Caki2 (cell line): ENCODE data around the gene BCAS3. TPM values are rescaled to one million over a fixed set of nuclear protein-coding genes. Genes with fewer than 3 reads are reported as not detected.
"Not testable (repeated sequence)": the region's sequence is repeated elsewhere in the genome, so short reads cannot be mapped to it uniquely, and the experiment has no call there.

Experiments used
- DNase-seq: peaks from one replicate; pipeline ENCODE4 v3.0.0-alpha.2; 2015; ENCODE audit warnings: low read depth
- in situ Hi-C: cut with HindIII; loops from 2 replicates; pipeline ENCODE4 v1.10.0; 2016; ENCODE audit warnings: low sequenced_read_pairs, low pct_unique_long_range_greater_than_20kb, mixed read lengths
- total RNA-seq: library from RNA; depleted of rRNA; stranded (reverse); fragments of >200 nt; shearing (Covaris generic); gene quantifications from 2 replicates; pipeline ENCODE4 v1.2.3, GENCODE V29; 2014; ENCODE audit warnings: low replicate concordance

The BCAS3 gene
- total RNA-seq, 1 experiment from 2014 or later = 10.3 TPM

DNA sequence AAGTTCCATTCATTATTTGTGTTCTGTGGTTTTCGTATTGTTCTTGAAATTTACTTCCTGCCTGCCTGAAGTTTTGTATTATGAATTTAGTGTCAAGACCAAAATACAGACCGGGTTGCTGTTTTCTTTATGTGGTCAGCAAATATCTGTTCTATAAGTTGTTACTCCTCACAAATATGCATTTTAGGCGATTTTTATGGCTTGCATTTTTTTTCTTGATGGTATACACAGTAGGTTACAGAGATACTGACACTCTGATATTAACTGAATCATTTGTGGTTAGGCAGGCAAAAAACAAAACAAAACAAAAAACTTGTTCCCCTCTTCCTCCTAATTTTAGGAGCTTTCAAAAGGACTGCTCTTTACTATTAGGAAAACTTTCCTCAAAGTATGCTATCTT is 52.6 kb downstream of the BCAS3 start:
- no peak for DNase-seq
- in situ Hi-C loops = no loop called here

DNA sequence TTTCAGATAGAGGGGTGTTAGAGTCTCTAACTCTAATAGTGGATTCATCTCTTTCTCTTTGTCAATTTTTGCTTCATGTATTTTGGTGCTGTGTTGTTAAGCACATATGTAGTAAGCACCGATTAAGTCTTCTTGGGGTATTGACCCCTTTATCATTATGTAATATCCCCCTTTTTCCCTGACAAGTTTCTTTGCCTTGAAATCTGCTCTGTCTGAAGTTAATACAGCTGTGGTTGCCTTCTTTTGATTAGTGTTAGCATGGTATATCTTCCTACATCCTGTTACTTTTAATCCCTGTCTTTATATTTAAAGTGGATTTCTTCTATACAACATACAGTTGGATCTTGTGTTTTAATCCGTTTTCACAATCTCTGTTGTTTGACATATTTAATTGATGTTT is 60.6 kb downstream of the BCAS3 start:
- DNase-seq = no peak
- in situ Hi-C loops = no loop called here

DNA sequence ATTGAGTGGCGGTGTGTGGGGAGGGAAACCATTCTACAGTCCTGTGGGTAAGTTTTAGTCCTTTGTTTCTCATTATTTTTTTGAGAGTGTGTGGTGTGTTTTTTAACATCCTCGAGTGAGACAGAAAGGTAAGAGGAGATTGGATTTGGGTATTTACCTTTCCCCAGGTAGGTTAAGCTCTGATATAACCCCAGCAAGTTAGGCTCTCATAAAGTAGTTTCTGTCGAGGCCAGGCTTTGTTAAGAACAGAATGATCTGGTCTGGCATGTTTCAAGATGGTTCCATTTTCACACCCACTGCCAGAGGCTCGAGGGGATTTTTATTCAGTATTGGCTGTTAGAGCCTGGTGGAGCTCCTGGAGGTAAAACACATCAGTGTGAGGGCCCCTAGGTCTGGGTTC is 62.9 kb downstream of the BCAS3 start:
- no peak for DNase-seq
- in situ Hi-C loops = no loop called here

DNA sequence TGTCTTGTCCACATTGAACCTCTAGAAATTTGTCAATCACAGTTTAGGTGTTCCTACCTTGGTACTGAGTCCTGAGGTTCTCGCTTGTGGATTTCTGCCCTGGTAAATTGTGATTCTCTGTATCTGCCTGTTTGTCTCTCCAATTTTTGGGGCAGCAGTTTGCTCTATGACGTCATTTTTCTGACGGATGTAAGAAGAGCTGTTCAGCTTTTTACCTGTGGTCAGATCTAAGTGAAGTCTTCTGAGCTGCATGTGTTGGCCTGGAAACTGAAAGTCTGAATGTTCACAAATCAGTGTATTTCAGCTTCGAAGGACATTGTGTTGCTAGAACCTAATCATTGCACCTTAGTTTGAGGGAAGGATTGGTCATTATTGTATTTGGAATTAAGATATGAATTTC is 63.4 kb downstream of the BCAS3 start:
- in situ Hi-C loops = no loop called here
- no peak for DNase-seq

DNA sequence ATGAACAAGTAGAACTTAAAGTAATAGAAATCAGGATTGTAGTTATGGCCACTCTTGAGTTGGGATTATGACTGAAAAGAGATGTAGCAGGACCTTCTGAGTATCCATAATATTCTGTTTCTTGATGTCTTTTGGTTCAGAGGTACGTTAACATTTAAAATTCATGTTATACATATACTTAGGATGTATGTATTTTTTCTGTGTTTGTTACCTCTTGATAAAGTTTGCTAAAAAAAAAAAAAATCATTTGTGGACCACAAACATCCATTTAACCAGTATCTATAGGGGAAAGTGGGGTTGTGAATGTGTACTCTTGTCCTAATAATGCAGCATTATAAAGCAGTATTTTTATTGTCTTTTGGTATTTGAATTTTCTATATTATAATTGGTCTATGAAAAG is 65.6 kb downstream of the BCAS3 start:
- no peak for DNase-seq
- in situ Hi-C loops = no loop called here

DNA sequence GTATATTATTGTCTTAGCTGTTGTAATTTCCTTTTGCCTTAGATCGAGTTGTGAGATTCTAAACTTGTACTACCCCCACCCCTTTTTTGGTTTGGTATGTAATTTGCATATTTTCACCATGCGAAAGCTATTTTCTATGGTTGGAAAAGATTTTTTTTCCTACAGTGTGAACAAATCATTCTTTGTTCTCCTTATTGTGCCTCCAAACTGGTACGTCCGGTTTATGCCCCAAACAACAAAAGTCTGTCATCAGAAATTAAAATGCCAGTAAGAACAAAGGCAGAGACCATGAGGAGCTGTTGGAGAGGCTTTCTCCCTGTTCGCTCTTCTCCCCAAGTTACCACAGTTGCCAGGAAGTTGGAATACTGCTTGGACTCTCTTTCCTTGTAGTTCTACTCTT is 66.1 kb downstream of the BCAS3 start:
- in situ Hi-C loops = no loop called here

DNA sequence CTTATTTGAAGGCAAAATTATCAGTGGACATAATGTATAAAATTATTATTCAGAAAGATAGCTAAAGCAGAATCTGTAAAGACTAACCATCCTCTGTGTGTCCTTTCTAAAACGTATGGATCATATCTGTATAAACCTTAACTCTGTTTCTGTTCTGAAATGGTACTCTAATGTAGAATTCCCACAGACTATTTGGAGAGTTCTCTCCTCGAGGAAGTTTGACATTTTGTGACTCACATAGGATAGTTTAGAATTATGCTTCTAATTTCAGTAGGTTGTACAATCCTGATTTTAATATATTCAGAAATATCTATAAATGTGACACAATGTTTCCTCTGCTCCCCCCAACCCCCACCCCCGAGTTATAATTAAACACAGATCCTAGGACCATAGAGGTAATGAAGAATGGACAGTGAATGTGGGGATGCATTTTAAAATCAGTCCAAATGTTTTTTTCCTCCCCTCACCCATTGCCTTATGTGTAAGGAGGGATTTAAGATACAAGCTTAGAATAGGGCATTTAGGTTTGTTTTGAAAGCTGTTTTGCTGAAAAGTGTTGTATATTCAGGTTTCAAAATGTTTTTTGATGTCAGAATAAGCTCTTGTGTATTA is 66.8 kb downstream of the BCAS3 start:
- in situ Hi-C loops = no loop called here

More for the DNA sequence above, 66.1 kb downstream of the BCAS3 start:
- DNase-seq = no peak

DNA sequence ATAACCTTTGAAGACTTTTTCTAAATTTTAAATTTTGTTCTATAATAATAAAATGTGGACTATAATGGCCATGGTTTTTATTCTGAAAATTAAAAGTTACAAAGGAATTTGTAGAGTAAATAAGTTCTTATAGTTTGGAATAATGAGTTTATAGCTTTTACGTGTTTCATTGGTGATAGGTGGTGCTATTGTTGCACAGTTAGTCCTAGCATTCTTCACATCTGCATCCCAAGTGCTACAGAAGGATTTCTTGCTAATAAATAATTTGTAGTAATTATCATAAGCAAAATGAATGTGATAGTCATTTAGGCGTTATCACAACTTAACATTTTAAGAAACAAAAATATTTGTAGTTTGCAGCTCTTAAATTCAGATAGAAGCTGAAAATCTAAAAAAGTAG is 67.9 kb downstream of the BCAS3 start:
- no peak for DNase-seq

More for the DNA sequence above, 66.8 kb downstream of the BCAS3 start:
- no peak for DNase-seq

DNA sequence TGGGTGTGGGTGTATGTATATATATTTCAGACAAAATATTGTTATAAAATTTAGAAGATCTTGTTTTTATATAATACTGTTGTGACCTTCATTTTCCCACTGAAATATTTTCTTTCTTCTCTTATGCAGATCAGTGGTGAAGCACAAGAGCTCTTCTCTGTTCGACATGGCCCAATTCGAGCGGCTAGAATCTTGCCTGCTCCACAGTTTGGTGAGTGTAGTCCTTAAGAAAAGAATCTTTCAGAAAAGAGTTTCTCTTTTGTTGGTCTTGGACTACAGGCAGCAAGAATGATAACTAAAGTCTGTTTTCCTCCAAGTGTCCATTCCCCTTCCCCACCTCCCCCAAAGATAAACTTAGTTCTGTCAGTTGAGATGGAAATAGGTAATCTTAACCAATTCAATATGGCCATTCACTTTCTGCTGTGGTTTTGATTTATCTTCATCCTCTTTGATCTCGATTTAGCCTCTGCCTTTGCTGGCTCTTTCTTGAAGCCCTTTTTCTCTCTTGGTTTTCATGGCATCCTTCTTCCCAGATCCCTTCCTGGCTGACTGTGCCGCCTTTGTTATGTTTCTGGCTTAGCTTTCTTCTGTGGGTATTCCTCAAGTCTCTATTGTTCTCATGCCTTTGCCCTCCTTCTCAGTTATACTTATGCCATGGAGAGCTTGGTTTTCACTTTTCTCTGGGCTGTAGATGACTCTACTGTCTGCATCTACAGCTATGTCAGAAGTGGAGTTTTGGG is 69.6 kb downstream of the BCAS3 start:
- in situ Hi-C loops = no loop called here

More for the DNA sequence above, 67.9 kb downstream of the BCAS3 start:
- in situ Hi-C loops = no loop called here

DNA sequence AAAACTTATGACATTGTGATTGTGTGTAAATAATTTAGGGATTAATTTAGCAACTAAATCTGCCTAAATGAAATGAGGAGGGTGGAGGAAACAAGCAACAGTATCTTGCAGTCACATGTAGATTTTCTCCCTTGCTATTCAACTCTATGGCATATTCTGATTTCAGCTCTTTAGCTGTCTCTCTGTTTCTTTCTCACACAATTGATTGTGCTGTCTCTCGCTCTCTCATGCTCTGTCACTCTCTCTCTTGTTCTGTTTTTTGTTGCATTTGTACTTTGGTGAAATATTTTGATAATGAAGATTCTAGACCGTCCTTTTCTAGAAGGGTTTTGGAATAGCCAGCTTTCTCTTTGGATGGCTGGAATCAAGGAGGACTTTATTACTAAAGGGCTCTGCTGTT is 70.6 kb downstream of the BCAS3 start:
- no peak for DNase-seq
- in situ Hi-C loops = no loop called here

More for the DNA sequence above, 69.6 kb downstream of the BCAS3 start:
- DNase-seq = no peak

DNA sequence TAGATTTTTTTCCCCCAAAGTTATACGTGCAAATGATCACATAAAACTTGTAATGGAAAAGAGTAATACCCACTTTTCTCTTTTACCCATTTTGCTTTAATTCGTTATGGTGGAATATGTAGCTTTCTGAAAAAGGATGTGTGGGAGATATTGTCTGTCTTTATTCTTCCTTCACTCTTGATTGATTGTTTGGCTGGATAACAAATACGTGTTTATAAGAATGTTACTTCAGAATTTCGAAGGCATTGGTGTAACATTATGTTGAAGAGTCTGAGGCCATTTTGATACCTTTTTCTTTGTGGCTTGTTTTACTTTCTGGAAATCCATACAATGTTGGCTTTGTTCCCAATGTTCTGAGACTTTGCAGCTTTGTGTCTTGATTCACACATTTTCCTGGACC is 71.4 kb downstream of the BCAS3 start:
- in situ Hi-C loops = no loop called here
- DNase-seq = no peak

DNA sequence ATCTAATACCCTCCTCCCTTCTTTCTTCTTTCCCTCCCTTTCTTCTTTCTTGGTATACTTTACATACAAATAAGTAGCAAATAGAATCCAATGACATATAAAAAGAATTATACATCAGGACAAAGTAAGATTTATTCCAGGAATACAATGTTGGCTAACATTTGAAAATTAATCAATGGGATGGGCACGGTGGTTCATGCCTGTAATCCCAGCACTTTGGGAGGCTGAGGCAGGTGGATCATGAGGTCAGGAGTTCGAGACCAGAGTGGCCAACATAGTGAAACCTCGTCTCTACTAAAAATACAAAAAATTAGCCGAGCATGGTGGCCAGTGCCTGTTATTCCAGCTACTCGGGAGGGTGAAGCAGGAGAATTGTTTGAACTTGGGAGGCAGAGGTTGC is 72.1 kb downstream of the BCAS3 start:
- no peak for DNase-seq
- in situ Hi-C loops = no loop called here

DNA sequence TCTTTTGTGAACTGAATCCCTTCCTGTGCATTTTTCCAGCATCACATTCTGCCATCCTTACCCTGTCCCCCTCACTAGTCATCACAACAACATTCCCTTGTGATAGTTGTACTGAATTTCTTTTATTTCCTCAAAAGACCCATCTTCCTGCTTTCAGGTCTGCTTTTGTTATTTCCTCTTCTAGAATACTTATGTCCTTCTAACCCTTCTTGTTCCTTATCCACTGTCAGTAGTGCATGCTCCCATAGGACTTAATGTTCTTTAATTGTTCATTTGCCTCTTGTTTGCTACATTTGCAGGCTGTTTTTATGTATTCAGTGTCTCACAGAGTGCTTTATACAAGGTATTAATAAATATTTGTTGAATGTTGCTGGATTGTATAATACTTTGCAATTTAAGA is 73.0 kb downstream of the BCAS3 start:
- no peak for DNase-seq
- in situ Hi-C loops = no loop called here

DNA sequence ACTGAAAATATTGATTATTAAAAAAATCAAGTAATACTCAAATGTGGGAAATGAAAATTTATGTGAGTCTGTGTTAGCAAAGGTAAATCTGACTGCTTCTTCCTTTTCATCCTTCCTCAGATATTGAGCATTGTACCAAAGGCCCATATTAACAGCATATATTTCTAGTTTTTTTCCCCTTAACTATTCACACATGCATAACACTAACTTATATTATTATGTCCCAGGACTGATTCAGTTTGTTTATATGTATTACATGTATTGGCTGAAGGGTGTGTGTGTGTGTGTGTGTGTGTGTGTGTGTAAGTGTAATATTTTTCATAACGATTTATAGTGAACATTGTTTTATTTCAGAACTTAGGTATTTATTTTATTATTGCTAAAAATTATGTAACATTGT is 74.2 kb downstream of the BCAS3 start:
- no peak for DNase-seq
- in situ Hi-C loops = no loop called here

DNA sequence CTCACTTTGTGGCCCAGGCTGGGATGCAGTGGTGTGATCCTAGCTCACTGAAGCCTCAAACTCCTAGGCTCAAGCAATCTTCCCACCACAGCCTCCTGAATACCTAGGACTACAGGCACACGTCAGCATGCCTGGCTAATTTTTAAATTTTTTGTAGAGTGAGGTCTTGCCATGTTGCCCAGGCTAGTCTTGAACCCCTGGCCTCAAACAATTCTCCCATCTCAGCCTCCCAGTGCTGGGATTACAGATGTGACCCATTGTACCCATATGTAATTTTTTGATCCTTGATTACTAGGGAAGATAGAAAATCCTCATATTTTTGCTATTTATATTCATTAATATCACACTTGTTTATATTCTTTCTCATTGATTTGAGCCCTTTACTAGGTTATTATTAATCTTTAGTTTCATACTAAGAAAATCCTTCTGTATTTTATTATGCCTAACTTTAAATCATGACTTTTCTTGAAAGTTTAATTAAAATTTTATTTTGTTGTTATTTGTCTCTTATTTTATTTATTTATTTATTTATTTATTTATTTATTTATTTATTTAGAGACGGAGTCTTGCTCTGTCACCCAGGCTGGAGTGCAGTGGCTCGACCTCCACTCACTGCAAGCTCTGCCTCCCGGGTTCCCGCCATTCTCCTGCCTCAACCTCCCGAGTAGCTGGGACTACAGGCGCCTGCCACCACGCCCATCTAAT is 75.4 kb downstream of the BCAS3 start:
- in situ Hi-C loops = no loop called here

DNA sequence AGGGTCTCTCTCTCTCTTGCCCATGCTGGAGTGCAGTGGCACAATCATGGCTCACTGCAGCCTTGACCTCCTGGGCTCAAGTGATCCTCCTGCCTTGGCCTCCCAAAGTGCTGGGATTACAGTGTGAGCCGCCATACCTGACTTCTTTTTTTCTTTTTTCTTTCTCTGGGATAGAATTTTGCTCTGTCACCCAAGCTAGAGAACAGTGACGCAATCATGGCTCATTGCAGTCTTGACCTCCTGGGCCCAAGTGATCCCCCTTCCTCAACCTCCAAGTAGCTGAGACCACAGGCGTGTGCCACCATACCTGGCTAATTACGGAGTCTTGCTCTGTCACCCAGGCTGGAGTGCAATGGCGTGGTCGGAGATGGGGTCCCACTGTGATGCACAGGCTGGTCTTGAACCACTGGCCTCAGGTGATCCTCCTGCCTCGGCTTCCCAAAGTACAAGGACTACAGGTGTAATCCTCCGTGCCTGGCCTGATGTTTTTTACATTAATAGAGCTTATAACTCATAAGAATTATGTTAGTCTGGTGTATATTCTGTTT is 76.5 kb downstream of the BCAS3 start:
- DNase-seq = no peak
- in situ Hi-C loops = no loop called here

More for the DNA sequence above, 75.4 kb downstream of the BCAS3 start:
- no peak for DNase-seq

DNA sequence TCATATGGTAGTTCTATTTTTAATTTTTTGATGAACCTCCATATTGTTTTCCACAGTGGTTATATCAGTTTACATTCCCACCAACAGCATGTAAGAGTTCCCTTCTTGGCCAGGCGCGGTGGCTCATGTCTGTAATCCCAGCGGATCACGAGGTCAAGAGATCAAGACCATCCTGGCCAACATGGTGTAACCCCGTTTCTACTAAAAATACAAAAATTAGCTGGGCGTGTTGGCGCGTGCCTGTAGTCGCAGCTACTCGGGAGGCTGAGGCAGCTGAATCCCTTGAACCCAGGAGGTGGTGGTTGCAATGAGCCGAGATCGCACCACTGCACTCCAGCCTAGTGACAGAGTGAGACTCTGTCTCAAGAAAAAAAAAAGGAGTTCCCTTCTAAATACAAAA is 79.1 kb downstream of the BCAS3 start:
- in situ Hi-C loops, DNase-seq: not testable (repeated sequence)

DNA sequence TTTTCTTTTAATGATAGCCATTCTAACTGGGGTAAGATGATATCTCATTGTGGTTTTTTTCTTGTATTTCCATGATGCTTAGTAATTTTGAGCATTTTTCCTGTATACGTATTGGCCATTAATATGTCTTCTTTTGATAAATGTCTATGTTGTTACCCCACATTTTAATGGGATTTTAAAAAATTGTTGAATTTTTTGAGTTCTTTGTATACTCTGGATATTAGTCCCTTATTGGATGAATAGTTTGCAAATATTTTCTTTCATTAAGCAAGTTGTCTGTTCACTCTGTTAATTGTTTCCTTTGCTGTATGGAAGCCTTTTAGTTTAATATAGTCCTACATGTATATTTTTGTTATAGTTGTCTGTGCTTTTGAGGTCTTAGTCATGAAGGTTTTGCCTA is 79.8 kb downstream of the BCAS3 start:
- DNase-seq = no peak
- in situ Hi-C loops = no loop called here

DNA sequence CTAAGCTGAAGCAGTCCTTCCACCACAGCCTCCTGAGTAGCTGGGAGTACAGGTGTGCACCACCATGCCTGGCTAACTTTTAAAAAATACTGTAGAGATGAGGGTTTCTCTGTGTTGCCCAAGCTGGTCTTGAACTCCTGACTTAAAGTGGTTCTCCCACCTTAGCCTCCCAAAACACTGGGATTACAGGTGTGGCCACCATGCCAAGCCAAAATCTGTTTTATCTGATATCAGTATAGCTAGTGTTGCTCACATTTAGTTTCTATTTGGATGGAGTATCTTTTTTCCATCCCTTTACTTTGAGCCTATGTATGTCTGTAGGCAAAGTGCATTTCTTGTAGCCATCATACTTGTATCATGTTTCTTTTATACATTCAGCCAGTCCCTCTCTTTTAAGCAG is 82.1 kb downstream of the BCAS3 start:
- DNase-seq = no peak
- in situ Hi-C loops = no loop called here
